Gastroesophageal sphincter (tissue), 3 donors: ENCODE results near the gene AGFG2.

Experiments
- CTCF ChIP-seq, 4 experiments: fragments of 200-600 bp in 2 of 4; fragments of 450-650 bp in 2 of 4; sonication (generic) in 1 of 4; IDR thresholded peaks; one replicate each; pipeline ENCODE4 v1.5.1; 2017 to 2019; ENCODE audit warnings: antibody characterized with exemption in 4 of 4, mild to moderate bottlenecking in 2 of 4, moderate library complexity in 2 of 4
- EP300 ChIP-seq: sonication (generic); formaldehyde crosslinking; IDR thresholded peaks from one replicate; pipeline ENCODE4 v1.6.1; 2017; ENCODE audit warnings: antibody characterized with exemption, mild to moderate bottlenecking

GRCh38 chr7:100538348-100538653 is 702 bp upstream of the AGFG2 start:
- TF ChIP-seq CTCF (IDR thresholded peaks at IDR 0.05) (no peak), EP300 (no peak)
